IPS DF 6.9 (cell line): ENCODE data around the gene TOX2.

Experiments
- DNase-seq: peaks from one replicate; pipeline ENCODE4 v3.0.0-alpha.2; 2013; ENCODE audit warnings: low read depth, low spot score
- H3K27ac ChIP-seq: one replicate; pipeline ENCODE4 v1.5.1; 2013; ENCODE audit warnings: low read length, control low read depth
- H3K27me3 ChIP-seq: 2 replicates; pipeline ENCODE4 v1.6.1; 2013; ENCODE audit warnings: mild to moderate bottlenecking, low read length; ENCODE audit not compliant: control insufficient read depth, insufficient read depth
- H3K36me3 ChIP-seq: 2 replicates; pipeline ENCODE4 v1.6.1; 2013; ENCODE audit warnings: low read length; ENCODE audit not compliant: control insufficient read depth, insufficient read depth
- H3K4me1 ChIP-seq: 2 replicates; pipeline ENCODE4 v1.6.1; 2013; ENCODE audit warnings: low read length; ENCODE audit not compliant: control insufficient read depth, insufficient read depth
- H3K4me3 ChIP-seq: 2 replicates; pipeline ENCODE4 v1.5.1; 2013; ENCODE audit warnings: mild to moderate bottlenecking, low read length
- H3K9me3 ChIP-seq: 2 replicates; pipeline ENCODE4 v1.6.1; 2013; ENCODE audit warnings: low read length, inconsistent platforms; ENCODE audit not compliant: control insufficient read depth, insufficient read depth
- WGBS: extraction: QIAGEN DNeasy Blood & Tissue Kit; methylation state at CpG from one replicate; pipeline ENCODE4 v1.1.7; 2013; ENCODE audit warnings: mixed read lengths, missing lambda C conversion rate; ENCODE audit not compliant: insufficient read length, insufficient coverage; 5-methylcytosine and 5-hydroxymethylcytosine counted together

Gene TOX2

GRCh38 chr20:43959079-43959919 is 44.6 kb downstream of the TOX2 start:
- DNase-seq, result no peak
- H3K27me3 ChIP-seq, result no peaks in the 10 kb centered on the region
- H3K36me3 ChIP-seq, result no peaks in the 10 kb centered on the region
- H3K4me3 ChIP-seq, result no peak overlapping the region
- H3K9me3 ChIP-seq, result no peaks in the 10 kb centered on the region
- H3K4me1 ChIP-seq, result peaks cover 8% of the 10 kb centered on the region
- H3K27ac ChIP-seq, result no peak overlapping the region
- no CpG with 5 or more reads among the region's 19 CpGs for WGBS

DNA sequence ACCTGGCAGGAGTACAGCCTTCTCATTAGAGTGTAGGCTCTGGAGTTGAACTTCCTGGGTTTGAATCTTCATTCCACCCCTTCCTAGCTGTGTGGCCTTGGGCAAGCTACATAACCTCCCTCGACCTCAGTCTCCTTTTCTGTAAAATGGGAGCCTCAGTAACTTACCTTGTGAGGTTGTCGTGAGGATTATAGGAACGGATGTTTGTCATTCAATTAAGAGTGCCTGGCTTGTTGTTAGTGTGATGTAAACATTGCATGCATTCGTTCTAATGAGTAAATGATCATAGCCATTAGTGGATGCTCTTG is 45.2 kb downstream of the TOX2 start:
- Histone ChIP-seq H3K36me3 (no peaks in the 10 kb centered on the region), H3K27me3 (no peaks in the 10 kb centered on the region)
- no peak for DNase-seq

GRCh38 chr20:43960231-43960630 is 45.6 kb downstream of the TOX2 start:
- no peaks in the 10 kb centered on the region for H3K36me3 ChIP-seq
- no peak overlapping the region for H3K27ac ChIP-seq
- H3K4me1 ChIP-seq, result peaks cover 8% of the 10 kb centered on the region
- H3K27me3 ChIP-seq, result no peaks in the 10 kb centered on the region
- WGBS, result no CpG with 5 or more reads among the region's 2 CpGs
- H3K4me3 ChIP-seq, result no peak overlapping the region
- no peak for DNase-seq
- no peaks in the 10 kb centered on the region for H3K9me3 ChIP-seq

More for the DNA sequence above, 45.2 kb downstream of the TOX2 start:
- no CpG with 5 or more reads among the region's 4 CpGs for WGBS
- Histone ChIP-seq H3K4me3 (no peak overlapping the region), H3K27ac (no peak overlapping the region), H3K9me3 (no peaks in the 10 kb centered on the region), H3K4me1 (peaks cover 8% of the 10 kb centered on the region)

DNA sequence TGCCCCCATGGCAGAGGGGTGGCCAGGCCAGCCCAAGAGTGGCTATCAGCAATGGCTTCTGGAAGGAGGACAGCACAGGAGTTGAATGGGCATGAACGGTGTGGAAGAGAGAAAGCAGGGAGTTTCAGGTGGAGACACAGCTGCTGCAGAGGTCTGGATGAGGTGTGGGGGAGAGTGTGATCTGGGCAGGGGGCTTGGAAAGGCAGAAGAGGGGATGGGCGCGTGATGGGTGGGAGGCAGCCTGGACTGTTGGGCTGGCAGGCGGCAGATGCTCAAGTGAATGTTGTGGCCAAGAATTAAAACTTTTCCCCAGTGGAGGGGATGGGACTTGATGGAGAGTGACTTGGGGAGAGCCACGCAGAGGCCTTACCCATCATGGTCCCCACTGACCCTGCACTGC is 46.5 kb downstream of the TOX2 start:
- no CpG with 5 or more reads among the region's 5 CpGs for WGBS
- Histone ChIP-seq H3K36me3 (no peaks in the 10 kb centered on the region), H3K27ac (no peak overlapping the region)

GRCh38 chr20:43961541-43962471 is 47.2 kb downstream of the TOX2 start:
- Histone ChIP-seq H3K36me3 (no peaks in the 10 kb centered on the region), H3K4me1 (peaks cover 8% of the 10 kb centered on the region)
- whole genome bisulfite sequencing, result no CpG with 5 or more reads among the region's 18 CpGs

More for the DNA sequence above, 46.5 kb downstream of the TOX2 start:
- H3K4me3 ChIP-seq, result no peak overlapping the region
- H3K27me3 ChIP-seq, result no peaks in the 10 kb centered on the region
- DNase-seq, result no peak
- no peaks in the 10 kb centered on the region for H3K9me3 ChIP-seq
- H3K4me1 ChIP-seq, result peaks cover 8% of the 10 kb centered on the region

DNA sequence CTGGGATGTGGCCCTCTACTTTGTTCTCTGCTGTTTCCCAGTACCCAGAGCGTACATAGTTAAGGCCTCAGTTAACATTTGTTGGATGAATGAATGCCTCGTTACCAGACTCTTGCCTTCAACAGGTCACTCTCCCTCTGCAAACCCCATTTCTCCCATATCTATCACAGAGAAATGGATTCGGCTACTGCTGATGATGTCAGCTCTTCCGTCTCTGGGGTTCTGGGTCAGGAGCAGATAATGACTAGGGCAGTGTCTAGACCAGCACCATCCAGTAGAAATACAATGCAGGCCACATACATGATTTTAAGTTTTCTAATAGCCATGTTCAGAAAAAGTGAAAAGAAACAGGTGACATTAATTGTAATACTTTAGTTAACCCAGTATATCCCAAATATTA is 47.9 kb downstream of the TOX2 start:
- H3K36me3 ChIP-seq, result no peaks in the 10 kb centered on the region
- no peak for DNase-seq
- no peak overlapping the region for H3K4me3 ChIP-seq
- H3K27ac ChIP-seq, result no peak overlapping the region
- H3K4me1 ChIP-seq, result peaks cover 8% of the 10 kb centered on the region
- H3K27me3 ChIP-seq, result no peaks in the 10 kb centered on the region
- no peaks in the 10 kb centered on the region for H3K9me3 ChIP-seq
- no CpG with 5 or more reads among the region's 4 CpGs for WGBS

More at GRCh38 chr20:43961541-43962471, 47.2 kb downstream of the TOX2 start:
- Histone ChIP-seq H3K4me3 (no peak overlapping the region), H3K27ac (no peak overlapping the region), H3K27me3 (no peaks in the 10 kb centered on the region), H3K9me3 (no peaks in the 10 kb centered on the region)
- no peak for DNase-seq

DNA sequence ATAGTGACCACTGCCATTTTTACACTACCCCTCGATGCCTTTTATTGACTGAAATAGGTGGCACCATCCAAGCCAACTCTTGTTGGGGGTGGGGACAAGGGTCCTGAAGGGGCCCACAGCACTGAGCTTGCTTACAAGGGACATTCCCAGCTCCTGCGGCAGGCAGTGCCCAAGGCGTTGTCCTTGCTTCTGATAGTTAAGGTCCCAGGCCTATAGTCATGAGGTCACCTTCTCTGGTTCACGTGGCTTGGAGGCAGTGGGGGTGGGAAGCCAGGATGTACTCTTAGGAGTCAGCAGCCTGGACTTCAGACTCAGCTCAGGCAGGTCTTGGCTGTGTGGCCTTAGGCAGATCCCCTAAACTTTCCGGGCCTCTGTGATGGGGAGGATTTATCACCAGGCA is 48.6 kb downstream of the TOX2 start:
- no peaks in the 10 kb centered on the region for H3K9me3 ChIP-seq
- H3K4me3 ChIP-seq, result no peak overlapping the region
- H3K36me3 ChIP-seq, result no peaks in the 10 kb centered on the region
- no peaks in the 10 kb centered on the region for H3K27me3 ChIP-seq
- WGBS, result no CpG with 5 or more reads among the region's 5 CpGs
- peaks cover 8% of the 10 kb centered on the region for H3K4me1 ChIP-seq
- no peak for DNase-seq
- no peak overlapping the region for H3K27ac ChIP-seq

- no CpG with 5 or more reads among the region's 10 CpGs for WGBS
- Histone ChIP-seq H3K4me3 (no peak overlapping the region), H3K27ac (no peak overlapping the region), H3K36me3 (no peaks in the 10 kb centered on the region), H3K4me1 (peaks cover 8% of the 10 kb centered on the region), H3K27me3 (no peaks in the 10 kb centered on the region), H3K9me3 (no peaks in the 10 kb centered on the region)
- DNase-seq, result no peak
Measured at GRCh38 chr20:43963872-43964791, 49.5 kb downstream of the TOX2 start.

GRCh38 chr20:43968341-43969000 is 53.8 kb downstream of the TOX2 start:
- no peaks in the 10 kb centered on the region for H3K36me3 ChIP-seq
- no peaks in the 10 kb centered on the region for H3K9me3 ChIP-seq
- WGBS, result no CpG with 5 or more reads among the region's 5 CpGs
- no peaks in the 10 kb centered on the region for H3K4me1 ChIP-seq
- H3K4me3 ChIP-seq, result no peak overlapping the region
- H3K27ac ChIP-seq, result no peak overlapping the region
- DNase-seq, result no peak
- H3K27me3 ChIP-seq, result no peaks in the 10 kb centered on the region
